ENCODE measurements around the gene MAG. TPM values are rescaled to one million over a fixed set of nuclear protein-coding genes. Genes with fewer than 3 reads are reported as not detected.

MAG gene
- total and polyA plus RNA-seq, 4 donors = 0.42 TPM; not detected in 3

DNA sequence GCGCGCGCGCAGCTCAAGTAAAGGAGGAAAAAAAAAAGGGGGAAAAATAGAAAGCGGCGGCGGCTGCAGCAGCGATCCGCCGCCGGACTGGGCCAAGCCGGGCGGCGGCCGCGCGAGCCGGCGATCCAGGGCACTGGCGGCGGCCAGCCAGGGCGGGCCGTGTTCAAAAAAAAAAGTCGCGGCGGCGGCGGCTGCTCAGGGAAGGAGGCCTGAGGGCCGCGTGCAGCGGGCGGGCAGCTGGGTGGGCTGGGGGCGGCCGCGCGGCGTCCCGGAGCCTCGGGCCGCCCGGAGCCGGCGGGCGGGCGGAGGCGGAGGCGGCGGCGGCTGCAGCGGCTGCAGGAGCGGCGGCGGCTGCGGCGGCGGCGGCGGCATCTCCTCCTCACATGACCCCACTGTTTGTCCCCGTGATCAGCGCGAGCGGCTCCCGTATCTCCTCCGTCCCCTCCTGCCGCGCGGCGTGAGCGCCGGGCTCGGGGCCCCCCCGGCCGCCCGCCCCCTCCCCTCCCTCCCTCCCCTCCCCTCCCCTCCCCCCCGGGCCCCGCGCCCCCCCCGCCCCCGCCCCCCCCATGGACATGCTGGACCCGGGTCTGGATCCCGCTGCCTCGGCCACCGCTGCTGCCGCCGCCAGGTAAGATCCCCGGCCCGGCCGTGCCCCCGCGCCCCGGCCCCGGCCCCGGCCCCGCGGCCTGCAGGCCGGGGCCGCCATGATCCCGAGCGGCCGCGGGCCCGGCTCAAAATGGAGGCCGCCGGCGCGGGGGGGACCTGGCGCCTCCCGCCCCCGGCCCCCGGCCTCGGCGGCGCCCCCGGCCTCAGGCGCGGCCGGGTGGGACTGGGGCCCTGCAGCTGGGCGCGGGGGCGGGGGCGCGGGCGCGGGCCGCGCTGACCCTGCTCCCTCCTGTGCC, 23.2 kb upstream of the MAG start, which contains the start of gene USF2:
Gene USF2, plus strand, starts transcription at position 427 of the 902 bp plus-strand sequence. Its CDS starts 140 bp downstream, at position 567.
- H3K9me3 ChIP-seq (ENCODE audit: control insufficient read depth, low read length) = no peaks in the 10 kb centered on the region
- intact Hi-C loops (cut with DNase I) = loop anchor here (5.0 to 10.0 kb wide), 3 partner anchors 116 to 1894 kb away; partner anchors contain the start of genes CEBPG (in 1 of the 2), FXYD5 (in 1 of the 2) and FXYD7 (in 1 of the 2)
- H3K36me3 ChIP-seq (ENCODE audit: control insufficient read depth in 1 of 2, insufficient read depth in 2 of 2, low read length in 1 of 2) = peaks cover 0 to 6% of the 10 kb centered on the region in 2 donors
- no peaks in the 10 kb centered on the region for H3K27me3 ChIP-seq (ENCODE audit: control insufficient read depth in 1 of 2, insufficient read depth in 2 of 2, low read length in 1 of 2)
- H3K27ac ChIP-seq (ENCODE audit: low read depth in 1 of 2, low read length in 2 of 2) = peak within 1 kb of the TSS; percentile 63 to 77
- H3K4me3 ChIP-seq (ENCODE audit: low read length in 2 of 2) = peak within 1 kb of the TSS; percentile 91 to 92
- no peaks in the 10 kb centered on the region for H3K4me1 ChIP-seq (ENCODE audit: control insufficient read depth in 1 of 2, insufficient read depth in 2 of 2, low read length in 2 of 2)
- DNase-seq = peak; percentile 85 to 89
- no peak for ATAC-seq (ENCODE audit: low FRiP score)
- WGBS, 2 donors = 0 to 1% methylated on average over 53 to 121 of the region's 126 CpGs

DNA sequence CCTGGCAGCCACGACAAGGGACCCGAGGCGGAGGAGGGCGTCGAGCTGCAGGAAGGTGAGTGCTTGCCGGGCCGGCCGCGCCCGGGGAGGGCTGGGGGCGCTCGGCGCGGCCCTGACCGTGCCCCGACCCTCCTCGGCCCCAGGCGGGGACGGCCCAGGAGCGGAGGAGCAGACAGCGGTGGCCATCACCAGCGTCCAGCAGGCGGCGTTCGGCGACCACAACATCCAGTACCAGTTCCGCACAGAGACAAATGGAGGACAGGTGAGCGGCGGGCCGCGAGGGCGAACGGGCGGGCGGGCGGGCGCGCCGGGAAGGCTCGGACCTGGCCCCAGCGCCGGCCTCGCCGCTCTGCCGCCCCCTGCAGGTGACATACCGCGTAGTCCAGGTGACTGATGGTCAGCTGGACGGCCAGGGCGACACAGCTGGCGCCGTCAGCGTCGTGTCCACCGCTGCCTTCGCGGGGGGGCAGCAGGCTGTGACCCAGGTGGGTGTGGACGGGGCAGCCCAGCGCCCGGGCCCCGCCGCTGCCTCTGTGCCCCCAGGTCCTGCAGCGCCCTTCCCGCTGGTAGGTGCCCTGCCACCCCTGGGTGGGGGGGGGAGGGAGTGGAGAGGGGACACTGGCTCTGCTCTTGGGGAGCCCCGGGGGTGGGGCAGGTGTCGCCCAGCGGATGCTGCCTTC, 22.4 kb upstream of the MAG start:
- Histone ChIP-seq H3K9me3 (ENCODE audit: control insufficient read depth, low read length) (no peaks in the 10 kb centered on the region), H3K4me3 (ENCODE audit: low read length in 2 of 2) (peak overlapping the region; percentile 91 to 92), H3K27ac (ENCODE audit: low read depth in 1 of 2, low read length in 2 of 2) (peak overlapping the region in 1 of 2 donors; percentile 75), H3K36me3 (ENCODE audit: control insufficient read depth in 1 of 2, insufficient read depth in 2 of 2, low read length in 1 of 2) (peaks cover 0 to 6% of the 10 kb centered on the region in 2 donors), H3K27me3 (ENCODE audit: control insufficient read depth in 1 of 2, insufficient read depth in 2 of 2, low read length in 1 of 2) (no peaks in the 10 kb centered on the region), H3K4me1 (ENCODE audit: control insufficient read depth in 1 of 2, insufficient read depth in 2 of 2, low read length in 2 of 2) (no peaks in the 10 kb centered on the region)
- DNase-seq (peak; percentile 91 to 93), ATAC-seq (ENCODE audit: low FRiP score) (peak; percentile 63)
- 2% methylated on average over 51 to 66 of the region's 66 CpGs for WGBS, 2 donors
- intact Hi-C loops (cut with DNase I) = loop anchor here (5.0 to 10.0 kb wide), 4 partner anchors 117 to 1895 kb away; partner anchors contain the start of genes CEBPG (in 1 of the 2), FXYD5 (in 1 of the 2), FXYD7 (in 1 of the 2) and KRTDAP (in 1 of the 2)

DNA sequence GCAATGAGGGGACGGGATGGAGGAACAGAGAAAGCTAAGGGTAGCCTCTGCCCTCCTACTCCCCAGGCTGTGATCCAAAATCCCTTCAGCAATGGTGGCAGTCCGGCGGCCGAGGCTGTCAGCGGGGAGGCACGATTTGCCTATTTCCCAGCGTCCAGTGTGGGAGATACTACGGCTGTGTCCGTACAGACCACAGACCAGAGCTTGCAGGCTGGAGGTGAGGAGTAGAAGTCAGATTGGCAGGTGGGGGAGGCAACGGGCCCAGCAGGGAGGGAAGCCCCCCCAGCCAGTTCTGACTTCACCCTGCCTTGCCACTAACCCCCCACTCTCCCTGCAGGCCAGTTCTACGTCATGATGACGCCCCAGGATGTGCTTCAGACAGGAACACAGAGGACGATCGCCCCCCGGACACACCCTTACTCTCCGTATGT, 21.6 kb upstream of the MAG start:
- WGBS, 2 donors = 88 to 93% methylated on average over 16 of the region's 16 CpGs
- DNase-seq (no peak), ATAC-seq (ENCODE audit: low FRiP score) (no peak)
- Histone ChIP-seq H3K4me3 (ENCODE audit: low read length in 2 of 2) (no peak overlapping the region), H3K4me1 (ENCODE audit: control insufficient read depth in 1 of 2, insufficient read depth in 2 of 2, low read length in 2 of 2) (no peaks in the 10 kb centered on the region), H3K36me3 (ENCODE audit: control insufficient read depth in 1 of 2, insufficient read depth in 2 of 2, low read length in 1 of 2) (peaks cover 0 to 6% of the 10 kb centered on the region in 2 donors), H3K27me3 (ENCODE audit: control insufficient read depth in 1 of 2, insufficient read depth in 2 of 2, low read length in 1 of 2) (no peaks in the 10 kb centered on the region), H3K27ac (ENCODE audit: low read depth in 1 of 2, low read length in 2 of 2) (no peak overlapping the region), H3K9me3 (ENCODE audit: control insufficient read depth, low read length) (no peaks in the 10 kb centered on the region)
- intact Hi-C loops (cut with DNase I) = loop anchor here in 1 of 2 donors (10.0 kb wide), 1 partner anchor 224 kb away; the partner anchor contains the start of gene KRTDAP

DNA sequence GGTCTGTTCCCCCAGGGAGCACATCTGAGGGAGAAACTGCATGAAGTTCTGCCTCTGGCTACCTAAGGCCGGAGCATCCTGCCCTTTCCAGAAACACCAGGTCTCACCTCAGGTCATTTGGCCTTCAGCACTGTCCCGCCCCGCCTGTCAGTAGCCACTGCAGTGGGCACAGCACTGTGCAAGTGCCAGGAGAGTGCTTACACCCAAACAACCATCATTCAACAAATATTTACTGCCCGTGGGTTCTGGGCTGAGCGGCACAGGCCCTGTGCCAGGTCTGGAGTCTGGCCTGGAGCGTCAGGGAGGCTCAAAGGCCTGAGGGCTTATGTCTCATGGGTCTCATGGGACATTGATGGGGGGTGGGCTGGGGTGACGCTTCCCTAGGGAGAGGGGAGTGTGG, 20.4 kb upstream of the MAG start:
- Histone ChIP-seq H3K36me3 (ENCODE audit: control insufficient read depth in 1 of 2, insufficient read depth in 2 of 2, low read length in 1 of 2) (peaks cover 4 to 6% of the 10 kb centered on the region in 2 donors), H3K9me3 (ENCODE audit: control insufficient read depth, low read length) (no peaks in the 10 kb centered on the region), H3K27ac (ENCODE audit: low read depth in 1 of 2, low read length in 2 of 2) (no peak overlapping the region), H3K4me1 (ENCODE audit: control insufficient read depth in 1 of 2, insufficient read depth in 2 of 2, low read length in 2 of 2) (no peaks in the 10 kb centered on the region), H3K27me3 (ENCODE audit: control insufficient read depth in 1 of 2, insufficient read depth in 2 of 2, low read length in 1 of 2) (no peaks in the 10 kb centered on the region), H3K4me3 (ENCODE audit: low read length in 2 of 2) (no peak overlapping the region)
- intact Hi-C loops (cut with DNase I) = loop anchor here in 1 of 2 donors (10.0 kb wide), 1 partner anchor 223 kb away; the partner anchor contains the start of gene KRTDAP
- WGBS, 2 donors = 75 to 80% methylated on average over 7 of the region's 7 CpGs
- ATAC-seq (ENCODE audit: low FRiP score) = no peak
- DNase-seq = no peak

DNA sequence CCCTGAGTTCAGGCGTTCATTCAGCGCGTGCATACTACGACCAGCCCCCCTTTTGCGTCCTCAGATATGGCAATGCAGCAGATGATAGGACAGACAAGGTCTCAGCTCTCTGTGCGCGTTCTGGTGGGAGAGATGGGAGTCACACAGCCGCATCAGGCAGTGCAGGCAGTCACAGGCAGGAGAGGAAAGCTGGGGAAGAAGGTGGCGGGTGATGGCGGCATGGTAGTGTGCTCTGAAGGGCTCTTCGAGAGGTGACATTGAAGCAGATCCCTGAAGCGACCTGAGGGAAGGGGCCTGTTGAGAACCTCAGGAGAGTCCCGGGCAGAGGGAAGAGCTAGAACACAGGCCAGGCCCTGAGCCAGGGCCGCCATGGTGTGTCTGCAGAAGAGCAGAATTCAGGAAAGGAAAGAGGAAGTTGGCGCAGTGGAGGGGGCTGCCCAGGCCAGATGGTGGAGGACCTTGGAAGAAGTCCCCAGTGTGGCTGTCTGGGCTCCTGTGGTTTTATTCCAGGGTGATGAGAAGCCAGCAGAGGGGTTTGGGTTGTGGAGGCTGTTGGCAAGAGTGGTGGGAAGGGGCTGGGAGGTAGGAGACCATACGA, 19.7 kb upstream of the MAG start:
- no peak overlapping the region for H3K27ac ChIP-seq (ENCODE audit: low read depth in 1 of 2, low read length in 2 of 2)

DNA sequence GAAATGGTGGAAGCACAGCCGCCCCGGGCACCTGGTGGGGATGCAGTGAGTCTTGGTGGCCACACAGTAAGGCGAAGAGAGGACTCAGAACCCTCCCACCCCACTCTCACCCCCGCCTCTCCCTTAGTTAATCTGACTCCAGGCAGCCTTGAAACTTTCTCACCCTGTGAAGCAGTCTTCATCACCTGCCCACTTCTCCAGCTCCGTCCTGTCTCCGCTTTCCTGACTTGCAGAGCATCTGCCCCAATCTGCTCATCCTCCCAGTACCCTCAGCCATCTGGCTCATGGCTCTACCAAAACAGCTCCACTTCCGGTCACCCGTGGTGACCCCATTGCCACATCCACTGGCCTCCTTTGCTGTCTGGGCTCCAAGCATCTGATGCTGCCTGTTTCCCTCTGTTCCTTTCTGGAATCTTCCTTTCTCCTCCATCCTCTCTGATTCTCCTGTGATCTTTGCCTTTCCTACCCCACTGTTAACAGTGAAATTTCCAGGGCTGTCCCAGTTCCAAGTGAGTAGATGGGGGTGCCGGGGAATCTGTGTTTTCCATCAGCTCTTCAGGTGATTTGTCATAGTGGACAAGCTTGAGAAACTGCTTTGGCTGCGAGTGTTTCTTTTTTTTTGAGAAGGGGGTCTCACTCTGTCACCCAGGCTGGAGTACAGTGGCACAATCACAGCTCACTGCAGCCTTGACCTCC, 18.9 kb upstream of the MAG start:
- Histone ChIP-seq H3K36me3 (ENCODE audit: control insufficient read depth in 1 of 2, insufficient read depth in 2 of 2, low read length in 1 of 2) (peaks cover 6% of the 10 kb centered on the region in 2 donors), H3K27me3 (ENCODE audit: control insufficient read depth in 1 of 2, insufficient read depth in 2 of 2, low read length in 1 of 2) (no peaks in the 10 kb centered on the region), H3K9me3 (ENCODE audit: control insufficient read depth, low read length) (no peaks in the 10 kb centered on the region), H3K4me1 (ENCODE audit: control insufficient read depth in 1 of 2, insufficient read depth in 2 of 2, low read length in 2 of 2) (no peaks in the 10 kb centered on the region), H3K27ac (ENCODE audit: low read depth in 1 of 2, low read length in 2 of 2) (no peak overlapping the region), H3K4me3 (ENCODE audit: low read length in 2 of 2) (no peak overlapping the region)
- ATAC-seq (ENCODE audit: low FRiP score) (no peak), DNase-seq (no peak)
- intact Hi-C loops (cut with DNase I) = loop anchor here in 1 of 2 donors (10.0 kb wide), 1 partner anchor 222 kb away; the partner anchor contains the start of gene KRTDAP
- 77 to 78% methylated on average over 10 of the region's 10 CpGs for WGBS, 2 donors

More for the DNA sequence above, 19.7 kb upstream of the MAG start:
- intact Hi-C loops (cut with DNase I) = loop anchor here in 1 of 2 donors (10.0 kb wide), 1 partner anchor 223 kb away; the partner anchor contains the start of gene KRTDAP
- DNase-seq = peak in 1 of 2 donors; percentile 76
- no peaks in the 10 kb centered on the region for H3K9me3 ChIP-seq (ENCODE audit: control insufficient read depth, low read length)
- peaks cover 6% of the 10 kb centered on the region in 2 donors for H3K36me3 ChIP-seq (ENCODE audit: control insufficient read depth in 1 of 2, insufficient read depth in 2 of 2, low read length in 1 of 2)
- H3K4me3 ChIP-seq (ENCODE audit: low read length in 2 of 2) = no peak overlapping the region
- ATAC-seq (ENCODE audit: low FRiP score) = no peak
- WGBS, 2 donors = 91 to 92% methylated on average over 16 of the region's 16 CpGs
- H3K4me1 ChIP-seq (ENCODE audit: control insufficient read depth in 1 of 2, insufficient read depth in 2 of 2, low read length in 2 of 2) = no peaks in the 10 kb centered on the region
- H3K27me3 ChIP-seq (ENCODE audit: control insufficient read depth in 1 of 2, insufficient read depth in 2 of 2, low read length in 1 of 2) = no peaks in the 10 kb centered on the region

DNA sequence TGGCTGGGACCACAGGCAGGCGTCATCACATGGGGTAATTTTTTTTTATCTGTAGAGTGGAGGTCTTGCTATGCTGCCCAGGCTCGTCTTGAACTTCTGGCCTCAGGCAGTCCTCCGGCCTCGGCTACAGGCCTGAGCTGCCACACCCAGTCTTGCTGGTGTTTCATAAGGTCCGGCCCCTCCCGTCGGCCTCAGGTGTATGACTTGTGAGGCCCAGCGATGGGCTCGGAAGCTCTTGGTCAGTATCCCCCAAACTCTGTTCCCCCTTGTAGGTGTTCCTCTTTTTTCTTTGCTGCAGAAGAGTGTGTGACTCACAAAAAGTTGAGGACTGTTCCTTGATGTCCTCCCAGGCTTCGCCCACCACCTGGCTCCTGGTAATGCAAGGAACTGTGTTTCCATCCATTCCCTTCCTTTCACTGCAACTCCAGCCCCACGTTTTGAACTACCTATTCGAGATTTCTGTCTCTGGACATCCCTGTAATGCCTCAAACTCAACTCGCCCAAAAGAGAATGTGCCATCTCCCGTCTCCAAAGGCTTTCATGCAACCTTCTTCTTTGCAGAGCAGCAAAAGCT, 18.2 kb upstream of the MAG start:
- peaks cover 6 to 8% of the 10 kb centered on the region in 2 donors for H3K36me3 ChIP-seq (ENCODE audit: control insufficient read depth in 1 of 2, insufficient read depth in 2 of 2, low read length in 1 of 2)
- H3K27ac ChIP-seq (ENCODE audit: low read depth in 1 of 2, low read length in 2 of 2) = no peak overlapping the region
- no peaks in the 10 kb centered on the region for H3K4me1 ChIP-seq (ENCODE audit: control insufficient read depth in 1 of 2, insufficient read depth in 2 of 2, low read length in 2 of 2)
- no peaks in the 10 kb centered on the region for H3K9me3 ChIP-seq (ENCODE audit: control insufficient read depth, low read length)
- WGBS, 2 donors = 73 to 78% methylated on average over 14 of the region's 14 CpGs
- intact Hi-C loops (cut with DNase I) = loop anchor here in 1 of 2 donors (10.0 kb wide), 1 partner anchor 221 kb away; the partner anchor contains the start of gene KRTDAP
- ATAC-seq (ENCODE audit: low FRiP score) (no peak), DNase-seq (no peak)
- H3K4me3 ChIP-seq (ENCODE audit: low read length in 2 of 2) = no peak overlapping the region
- H3K27me3 ChIP-seq (ENCODE audit: control insufficient read depth in 1 of 2, insufficient read depth in 2 of 2, low read length in 1 of 2) = no peaks in the 10 kb centered on the region

All from aorta (tissue), 5 donors.